ENCODE measurements around the gene GOLT1A. TPM values are rescaled to one million over a fixed set of nuclear protein-coding genes. Genes with fewer than 3 reads are reported as not detected.

GOLT1A gene
- total and polyA plus RNA-seq, 10 of the 15 experiments (the other 5 are each of a cell fraction or from before 2014, with no cell fraction given) = 0.09 to 0.46 TPM; not detected in 8

DNA sequence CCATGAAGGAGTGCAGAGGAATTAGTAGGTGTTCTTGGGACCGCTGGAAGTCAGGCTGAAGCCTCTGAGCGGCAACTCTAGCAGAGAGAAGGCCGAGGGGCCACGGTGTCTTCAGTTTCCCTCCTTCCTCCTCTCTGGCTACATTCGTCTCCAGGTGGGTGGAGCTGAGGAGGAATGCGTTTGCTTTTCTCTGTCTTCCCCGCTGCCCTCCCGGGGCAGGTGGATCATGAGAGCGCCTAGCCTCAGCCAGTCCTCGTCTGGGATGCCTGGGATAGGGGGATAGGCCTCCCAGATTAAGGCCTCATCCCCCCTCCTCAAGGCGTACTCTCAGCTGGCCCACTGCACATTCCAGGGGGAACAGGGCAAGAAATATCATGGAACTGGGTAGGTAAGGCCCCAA is 7.5 kb upstream of the GOLT1A start:
- Histone ChIP-seq H3K79me2 (ENCODE audit: control insufficient read depth, insufficient read depth, low read length) (no peaks in the 10 kb centered on the region), H3K9me3 (replicated peaks; ENCODE audit: control insufficient read depth, insufficient read depth, low read length) (no peaks in the 10 kb centered on the region), H3K36me3 (ENCODE audit: control insufficient read depth in 2 of 2, insufficient read depth in 2 of 2, low read length in 1 of 2) (no peaks in the 10 kb centered on the region), H3K4me1 (ENCODE audit: control insufficient read depth, insufficient read depth, low read length) (no peaks in the 10 kb centered on the region), H3K27ac (ENCODE audit: control insufficient read depth, insufficient read depth) (no peak overlapping the region), H4K20me1 (ENCODE audit: control insufficient read depth, insufficient read depth) (no peaks in the 10 kb centered on the region), H3K27me3 (replicated peaks in 1 of 2; ENCODE audit: control insufficient read depth in 2 of 2, insufficient read depth in 2 of 2, low read length in 1 of 2) (peaks cover 0 to 4% of the 10 kb centered on the region in 2 experiments), H3K4me3 (no peak overlapping the region), H3K4me2 (ENCODE audit: control insufficient read depth, insufficient read depth) (no peak overlapping the region), H3K9ac (ENCODE audit: control insufficient read depth, insufficient read depth, low read length) (no peak overlapping the region), H2AFZ (ENCODE audit: control insufficient read depth, low read depth, low read length) (no peak overlapping the region)
- in situ Hi-C loops (cut with MboI) (no loop called here), intact Hi-C loops (cut with micrococcal nuclease; ENCODE audit: unreplicated experiment) (no loop called here)
- RAD21 ChIA-PET (ENCODE audit: unreplicated experiment) = no interaction called here
- CTCF ChIA-PET = no interaction called here
- FAIRE-seq (no peak), ATAC-seq (no peak), DNase-seq (ENCODE audit: low read depth, low spot score) (no peak)
- POLR2A ChIA-PET = no interaction called here
- SMC1A ChIA-PET (ENCODE audit: uncharacterized antibody, unreplicated experiment) = no interaction called here
- no TSS peak for BruUV-seq (replicated peaks)
- WGBS (ENCODE audit: insufficient coverage, insufficient replicate concordance, low lambda C conversion rate, missing lambda C conversion rate) = 17% methylated on average over 11 of the region's 11 CpGs
- TF ChIP-seq NBN (IDR thresholded peaks at IDR 0.05) = no peak
- TF ChIP-seq, protein P1, sequence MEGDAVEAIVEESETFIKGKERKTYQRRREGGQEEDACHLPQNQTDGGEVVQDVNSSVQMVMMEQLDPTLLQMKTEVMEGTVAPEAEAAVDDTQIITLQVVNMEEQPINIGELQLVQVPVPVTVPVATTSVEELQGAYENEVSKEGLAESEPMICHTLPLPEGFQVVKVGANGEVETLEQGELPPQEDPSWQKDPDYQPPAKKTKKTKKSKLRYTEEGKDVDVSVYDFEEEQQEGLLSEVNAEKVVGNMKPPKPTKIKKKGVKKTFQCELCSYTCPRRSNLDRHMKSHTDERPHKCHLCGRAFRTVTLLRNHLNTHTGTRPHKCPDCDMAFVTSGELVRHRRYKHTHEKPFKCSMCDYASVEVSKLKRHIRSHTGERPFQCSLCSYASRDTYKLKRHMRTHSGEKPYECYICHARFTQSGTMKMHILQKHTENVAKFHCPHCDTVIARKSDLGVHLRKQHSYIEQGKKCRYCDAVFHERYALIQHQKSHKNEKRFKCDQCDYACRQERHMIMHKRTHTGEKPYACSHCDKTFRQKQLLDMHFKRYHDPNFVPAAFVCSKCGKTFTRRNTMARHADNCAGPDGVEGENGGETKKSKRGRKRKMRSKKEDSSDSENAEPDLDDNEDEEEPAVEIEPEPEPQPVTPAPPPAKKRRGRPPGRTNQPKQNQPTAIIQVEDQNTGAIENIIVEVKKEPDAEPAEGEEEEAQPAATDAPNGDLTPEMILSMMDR (IDR thresholded peaks at IDR 0.05 in 2 of 3, conservative IDR thresholded peaks at IDR 0.05 in 1 of 3; ENCODE audit: control insufficient read depth in 2 of 3, extremely low read depth in 1 of 3, insufficient read depth in 1 of 3, low read depth in 3 of 3, low read length in 3 of 3) = no peak
- no peak for TF ChIP-seq MEF2A (IDR thresholded peaks at IDR 0.05; ENCODE audit: insufficient read depth, low read depth, low read length)
- TF ChIP-seq, protein P2, sequence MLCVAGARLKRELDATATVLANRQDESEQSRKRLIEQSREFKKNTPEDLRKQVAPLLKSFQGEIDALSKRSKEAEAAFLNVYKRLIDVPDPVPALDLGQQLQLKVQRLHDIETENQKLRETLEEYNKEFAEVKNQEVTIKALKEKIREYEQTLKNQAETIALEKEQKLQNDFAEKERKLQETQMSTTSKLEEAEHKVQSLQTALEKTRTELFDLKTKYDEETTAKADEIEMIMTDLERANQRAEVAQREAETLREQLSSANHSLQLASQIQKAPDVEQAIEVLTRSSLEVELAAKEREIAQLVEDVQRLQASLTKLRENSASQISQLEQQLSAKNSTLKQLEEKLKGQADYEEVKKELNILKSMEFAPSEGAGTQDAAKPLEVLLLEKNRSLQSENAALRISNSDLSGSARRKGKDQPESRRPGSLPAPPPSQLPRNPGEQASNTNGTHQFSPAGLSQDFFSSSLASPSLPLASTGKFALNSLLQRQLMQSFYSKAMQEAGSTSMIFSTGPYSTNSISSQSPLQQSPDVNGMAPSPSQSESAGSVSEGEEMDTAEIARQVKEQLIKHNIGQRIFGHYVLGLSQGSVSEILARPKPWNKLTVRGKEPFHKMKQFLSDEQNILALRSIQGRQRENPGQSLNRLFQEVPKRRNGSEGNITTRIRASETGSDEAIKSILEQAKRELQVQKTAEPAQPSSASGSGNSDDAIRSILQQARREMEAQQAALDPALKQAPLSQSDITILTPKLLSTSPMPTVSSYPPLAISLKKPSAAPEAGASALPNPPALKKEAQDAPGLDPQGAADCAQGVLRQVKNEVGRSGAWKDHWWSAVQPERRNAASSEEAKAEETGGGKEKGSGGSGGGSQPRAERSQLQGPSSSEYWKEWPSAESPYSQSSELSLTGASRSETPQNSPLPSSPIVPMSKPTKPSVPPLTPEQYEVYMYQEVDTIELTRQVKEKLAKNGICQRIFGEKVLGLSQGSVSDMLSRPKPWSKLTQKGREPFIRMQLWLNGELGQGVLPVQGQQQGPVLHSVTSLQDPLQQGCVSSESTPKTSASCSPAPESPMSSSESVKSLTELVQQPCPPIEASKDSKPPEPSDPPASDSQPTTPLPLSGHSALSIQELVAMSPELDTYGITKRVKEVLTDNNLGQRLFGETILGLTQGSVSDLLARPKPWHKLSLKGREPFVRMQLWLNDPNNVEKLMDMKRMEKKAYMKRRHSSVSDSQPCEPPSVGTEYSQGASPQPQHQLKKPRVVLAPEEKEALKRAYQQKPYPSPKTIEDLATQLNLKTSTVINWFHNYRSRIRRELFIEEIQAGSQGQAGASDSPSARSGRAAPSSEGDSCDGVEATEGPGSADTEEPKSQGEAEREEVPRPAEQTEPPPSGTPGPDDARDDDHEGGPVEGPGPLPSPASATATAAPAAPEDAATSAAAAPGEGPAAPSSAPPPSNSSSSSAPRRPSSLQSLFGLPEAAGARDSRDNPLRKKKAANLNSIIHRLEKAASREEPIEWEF (IDR thresholded peaks at IDR 0.05; ENCODE audit: insufficient replicate concordance, low read depth, low read length) = no peak
- no peak for TF ChIP-seq IRF4 (IDR thresholded peaks at IDR 0.05; ENCODE audit: low read depth, low read length)
- TF ChIP-seq ASH2L (IDR thresholded peaks at IDR 0.05; ENCODE audit: borderline replicate concordance, low read depth) = no peak
- no peak for TF ChIP-seq POU2F2 (IDR thresholded peaks at IDR 0.05; ENCODE audit: borderline replicate concordance, low read depth, low read length)
- no peak for TF ChIP-seq HDAC2 (IDR thresholded peaks at IDR 0.05)
- no peak for TF ChIP-seq NFXL1 (IDR thresholded peaks at IDR 0.05; ENCODE audit: borderline replicate concordance)
- TF ChIP-seq GATAD2B (conservative IDR thresholded peaks at IDR 0.05; ENCODE audit: low read depth) = no peak
- TF ChIP-seq, protein P3, sequence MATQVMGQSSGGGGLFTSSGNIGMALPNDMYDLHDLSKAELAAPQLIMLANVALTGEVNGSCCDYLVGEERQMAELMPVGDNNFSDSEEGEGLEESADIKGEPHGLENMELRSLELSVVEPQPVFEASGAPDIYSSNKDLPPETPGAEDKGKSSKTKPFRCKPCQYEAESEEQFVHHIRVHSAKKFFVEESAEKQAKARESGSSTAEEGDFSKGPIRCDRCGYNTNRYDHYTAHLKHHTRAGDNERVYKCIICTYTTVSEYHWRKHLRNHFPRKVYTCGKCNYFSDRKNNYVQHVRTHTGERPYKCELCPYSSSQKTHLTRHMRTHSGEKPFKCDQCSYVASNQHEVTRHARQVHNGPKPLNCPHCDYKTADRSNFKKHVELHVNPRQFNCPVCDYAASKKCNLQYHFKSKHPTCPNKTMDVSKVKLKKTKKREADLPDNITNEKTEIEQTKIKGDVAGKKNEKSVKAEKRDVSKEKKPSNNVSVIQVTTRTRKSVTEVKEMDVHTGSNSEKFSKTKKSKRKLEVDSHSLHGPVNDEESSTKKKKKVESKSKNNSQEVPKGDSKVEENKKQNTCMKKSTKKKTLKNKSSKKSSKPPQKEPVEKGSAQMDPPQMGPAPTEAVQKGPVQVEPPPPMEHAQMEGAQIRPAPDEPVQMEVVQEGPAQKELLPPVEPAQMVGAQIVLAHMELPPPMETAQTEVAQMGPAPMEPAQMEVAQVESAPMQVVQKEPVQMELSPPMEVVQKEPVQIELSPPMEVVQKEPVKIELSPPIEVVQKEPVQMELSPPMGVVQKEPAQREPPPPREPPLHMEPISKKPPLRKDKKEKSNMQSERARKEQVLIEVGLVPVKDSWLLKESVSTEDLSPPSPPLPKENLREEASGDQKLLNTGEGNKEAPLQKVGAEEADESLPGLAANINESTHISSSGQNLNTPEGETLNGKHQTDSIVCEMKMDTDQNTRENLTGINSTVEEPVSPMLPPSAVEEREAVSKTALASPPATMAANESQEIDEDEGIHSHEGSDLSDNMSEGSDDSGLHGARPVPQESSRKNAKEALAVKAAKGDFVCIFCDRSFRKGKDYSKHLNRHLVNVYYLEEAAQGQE (IDR thresholded peaks at IDR 0.05; ENCODE audit: low read depth, low read length) = no peak
- TF ChIP-seq, protein P4, sequence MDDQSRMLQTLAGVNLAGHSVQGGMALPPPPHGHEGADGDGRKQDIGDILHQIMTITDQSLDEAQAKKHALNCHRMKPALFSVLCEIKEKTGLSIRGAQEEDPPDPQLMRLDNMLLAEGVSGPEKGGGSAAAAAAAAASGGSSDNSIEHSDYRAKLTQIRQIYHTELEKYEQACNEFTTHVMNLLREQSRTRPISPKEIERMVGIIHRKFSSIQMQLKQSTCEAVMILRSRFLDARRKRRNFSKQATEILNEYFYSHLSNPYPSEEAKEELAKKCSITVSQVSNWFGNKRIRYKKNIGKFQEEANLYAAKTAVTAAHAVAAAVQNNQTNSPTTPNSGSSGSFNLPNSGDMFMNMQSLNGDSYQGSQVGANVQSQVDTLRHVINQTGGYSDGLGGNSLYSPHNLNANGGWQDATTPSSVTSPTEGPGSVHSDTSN (IDR thresholded peaks at IDR 0.05; ENCODE audit: insufficient replicate concordance, low read depth, low read length) = no peak
- no peak for TF ChIP-seq ZNF274 (IDR thresholded peaks at IDR 0.05; ENCODE audit: insufficient read depth, insufficient read length)
